IMR-90 (cell line): ENCODE results near the gene TTL. TPM values are rescaled to one million over a fixed set of nuclear protein-coding genes. Genes with fewer than 3 reads are reported as not detected.

ENCODE experiments used
- ATAC-seq: fragments of 200-7000 bp; cut with Tn5 transposase; 2 replicates; pipeline ENCODE4 v1.9.1; 2020; ENCODE audit warnings: low read depth, mild to moderate bottlenecking, moderate library complexity
- BruUV-seq: library from RNA; stranded (reverse); fragments of 400-500 nt; replicated peaks from 2 replicates; lab custom pipeline; 2021; lab: Mats Ljungman, UMichigan
- CTCF ChIA-PET: fragments of 300-600 bp; formaldehyde crosslinking; extraction: SDS; loops from one replicate; lab custom pipeline; 2021; ENCODE audit warnings: antibody characterized with exemption; lab: Yijun Ruan, JAX
- POLR2A ChIA-PET: fragments of 300-600 bp; sonication (Branson Sonifier 250); formaldehyde crosslinking; loops from one replicate; lab custom pipeline; 2022; ENCODE audit warnings: antibody characterized with exemption; ENCODE audit not compliant: unreplicated experiment; lab: Charles Lee
- DNase-seq: peaks from one replicate; pipeline ENCODE4 v3.0.0; 2013
- H2AFZ ChIP-seq: replicated peaks from 2 replicates; pipeline ENCODE3; 2013; ENCODE audit warnings: low read length, mild to moderate bottlenecking; ENCODE audit not compliant: poor library complexity
- H2AK5ac ChIP-seq: 2 replicates; pipeline ENCODE4 v1.6.1; 2013; ENCODE audit warnings: low read depth, low read length, inconsistent platforms
- H2AK9ac ChIP-seq: replicated peaks from 2 replicates; pipeline ENCODE3; 2013; ENCODE audit warnings: mild to moderate bottlenecking, low read depth, low read length, moderate library complexity; ENCODE audit not compliant: poor library complexity
- H2BK120ac ChIP-seq: 2 replicates; pipeline ENCODE4 v1.6.1; 2013; ENCODE audit warnings: low read depth, low read length, inconsistent platforms
- H2BK15ac ChIP-seq: 3 replicates; pipeline ENCODE4 v1.6.1; 2013; ENCODE audit warnings: low read depth, low read length, inconsistent platforms
- H2BK20ac ChIP-seq: 2 replicates; pipeline ENCODE4 v1.6.1; 2013; ENCODE audit warnings: low read depth, mild to moderate bottlenecking, inconsistent platforms, low read length, moderate library complexity
- H2BK5ac ChIP-seq: 2 replicates; pipeline ENCODE4 v1.6.1; 2013; ENCODE audit warnings: mild to moderate bottlenecking, low read depth, low read length, inconsistent platforms; ENCODE audit not compliant: poor library complexity, severe bottlenecking
- H3K14ac ChIP-seq: replicated peaks from 2 replicates; pipeline ENCODE4 v1.6.1; 2013; ENCODE audit warnings: low read depth, low read length, inconsistent platforms
- H3K18ac ChIP-seq: 2 replicates; pipeline ENCODE4 v1.6.1; 2013; ENCODE audit warnings: low read depth, low read length, control low read depth
- H3K23ac ChIP-seq: 2 replicates; pipeline ENCODE4 v1.6.1; 2013; ENCODE audit warnings: low read depth, low read length, inconsistent platforms
- H3K27ac ChIP-seq: 2 replicates; pipeline ENCODE4 v1.5.1; 2013; ENCODE audit warnings: mild to moderate bottlenecking, control low read depth, low read length; ENCODE audit not compliant: insufficient read depth
- H3K27me3 ChIP-seq: 2 replicates; pipeline ENCODE4 v1.6.1; 2013; ENCODE audit warnings: low read length; ENCODE audit not compliant: control insufficient read depth, insufficient read depth
- H3K36me3 ChIP-seq: 2 replicates; pipeline ENCODE4 v1.6.1; 2013; ENCODE audit warnings: low read length, mixed read lengths; ENCODE audit not compliant: control insufficient read depth, insufficient read depth
- H3K4ac ChIP-seq: 2 replicates; pipeline ENCODE4 v1.6.1; 2013; ENCODE audit warnings: low read depth, low read length, inconsistent platforms
- H3K4me1 ChIP-seq: 2 replicates; pipeline ENCODE4 v1.6.1; 2013; ENCODE audit warnings: low read length, mixed read lengths; ENCODE audit not compliant: control insufficient read depth, insufficient read depth
- H3K4me2 ChIP-seq: 2 replicates; pipeline ENCODE4 v1.6.1; 2013; ENCODE audit warnings: low read depth, mild to moderate bottlenecking, control low read depth, low read length, moderate library complexity
- H3K4me3 ChIP-seq: 2 replicates; pipeline ENCODE4 v1.5.1; 2013; ENCODE audit warnings: low read depth, mild to moderate bottlenecking, control low read depth, low read length, moderate library complexity; ENCODE audit not compliant: insufficient read depth
- H3K56ac ChIP-seq: 2 replicates; pipeline ENCODE4 v1.6.1; 2013; ENCODE audit warnings: low read length, inconsistent platforms; ENCODE audit not compliant: insufficient read depth; ENCODE audit errors: extremely low read depth
- H3K79me1 ChIP-seq, 2 experiments: 2 replicates each; pipeline ENCODE4 v1.6.1; 2013; ENCODE audit warnings: low read length in 2 of 2, inconsistent platforms in 1 of 2, low read depth in 1 of 2
- H3K9ac ChIP-seq: 2 replicates; pipeline ENCODE4 v1.6.1; 2013; ENCODE audit warnings: low read depth, low read length, control low read depth
- H3K9me1 ChIP-seq: 2 replicates; pipeline ENCODE4 v1.6.1; 2013; ENCODE audit warnings: low read length, inconsistent platforms; ENCODE audit not compliant: insufficient read depth
- H3K9me3 ChIP-seq: 2 replicates; pipeline ENCODE4 v1.6.1; 2013; ENCODE audit warnings: low read length; ENCODE audit not compliant: control insufficient read depth, insufficient read depth
- H4K20me1 ChIP-seq: 2 replicates; pipeline ENCODE4 v1.6.1; 2013; ENCODE audit warnings: low read length, inconsistent platforms; ENCODE audit not compliant: insufficient read depth
- H4K5ac ChIP-seq: 2 replicates; pipeline ENCODE4 v1.6.1; 2013; ENCODE audit warnings: mild to moderate bottlenecking, low read depth, low read length, control low read depth
- H4K8ac ChIP-seq, 2 experiments: 2 replicates each; pipeline ENCODE4 v1.6.1; 2013; ENCODE audit warnings: low read depth in 2 of 2, low read length in 2 of 2, control low read depth in 1 of 2, inconsistent platforms in 1 of 2
- H4K91ac ChIP-seq: 2 replicates; pipeline ENCODE4 v1.6.1; 2013; ENCODE audit warnings: low read depth, low read length, inconsistent platforms; ENCODE audit not compliant: insufficient read depth
- BHLHE40 ChIP-seq: fragments of 150-350 bp; IDR thresholded peaks from 2 replicates; pipeline ENCODE4 v1.6.1; 2016; ENCODE audit warnings: mild to moderate bottlenecking, low read depth, low read length
- CEBPB ChIP-seq: IDR thresholded peaks from 2 replicates; pipeline ENCODE4 v1.6.1; 2012; ENCODE audit warnings: low read depth, low read length, improper control_type of control experiment
- CHD1 ChIP-seq: IDR thresholded peaks from 2 replicates; pipeline ENCODE4 v1.6.1; 2012; ENCODE audit warnings: low read depth, low read length, improper control_type of control experiment
- ELK1 ChIP-seq: fragments of 150-350 bp; IDR thresholded peaks from 2 replicates; pipeline ENCODE4 v1.6.1; 2016; ENCODE audit warnings: low read depth, mild to moderate bottlenecking, low read length, moderate library complexity, borderline replicate concordance
- FOS ChIP-seq: fragments of 150-350 bp; IDR thresholded peaks from 2 replicates; pipeline ENCODE4 v1.6.1; 2016; ENCODE audit warnings: low read depth, low read length
- MAFK ChIP-seq: IDR thresholded peaks from 2 replicates; pipeline ENCODE4 v1.6.1; 2012; ENCODE audit warnings: low read depth, low read length, improper control_type of control experiment
- MAZ ChIP-seq: IDR thresholded peaks from 2 replicates; pipeline ENCODE4 v1.6.1; 2012; ENCODE audit warnings: low read depth, mild to moderate bottlenecking, low read length, improper control_type of control experiment, moderate library complexity, borderline replicate concordance
- MXI1 ChIP-seq: IDR thresholded peaks from 2 replicates; pipeline ENCODE4 v1.6.1; 2012; ENCODE audit warnings: low read depth, mild to moderate bottlenecking, low read length, moderate library complexity, borderline replicate concordance
- NFE2L2 ChIP-seq: fragments of 150-350 bp; IDR thresholded peaks from 2 replicates; pipeline ENCODE4 v1.6.1; 2016; ENCODE audit warnings: low read depth, mild to moderate bottlenecking, low read length
- POLR2A ChIP-seq: IDR thresholded peaks from 2 replicates; pipeline ENCODE4 v1.6.1; 2012; ENCODE audit warnings: mild to moderate bottlenecking, low read depth, low read length
- RAD21 ChIP-seq: IDR thresholded peaks from 2 replicates; pipeline ENCODE4 v1.6.1; 2012; ENCODE audit warnings: low read length, improper control_type of control experiment
- RCOR1 ChIP-seq: IDR thresholded peaks from 2 replicates; pipeline ENCODE4 v1.6.1; 2012; ENCODE audit warnings: mild to moderate bottlenecking, low read length, improper control_type of control experiment; ENCODE audit not compliant: insufficient replicate concordance
- RFX5 ChIP-seq: IDR thresholded peaks from 2 replicates; pipeline ENCODE4 v1.8.0; 2012; ENCODE audit warnings: low read depth, mild to moderate bottlenecking, low read length, moderate library complexity
- SMC3 ChIP-seq: fragments of 150-350 bp; IDR thresholded peaks from 2 replicates; pipeline ENCODE4 v1.6.1; 2016; ENCODE audit warnings: low read depth, mild to moderate bottlenecking, antibody characterized with exemption, low read length, moderate library complexity
- USF2 ChIP-seq: fragments of 150-350 bp; IDR thresholded peaks from 2 replicates; pipeline ENCODE4 v1.6.1; 2017; ENCODE audit warnings: mild to moderate bottlenecking, antibody characterized with exemption, low read length, low read depth
- WGBS, 2 experiments: methylation state at CpG; one replicate each; pipeline versions ENCODE4 v1.1.5 to v1.1.7; 2013; ENCODE audit warnings: missing lambda C conversion rate in 2 of 2; ENCODE audit not compliant: insufficient read length in 1 of 2; ENCODE audit errors: extremely low coverage in 2 of 2; 5-methylcytosine and 5-hydroxymethylcytosine counted together
- dilution Hi-C: fragments of 300-500 bp; cut with HindIII; formaldehyde crosslinking; loops from one replicate; pipeline ENCODE4 v1.14.3; 2018; ENCODE audit warnings: low sequenced_read_pairs; ENCODE audit not compliant: unreplicated experiment
- in situ Hi-C: fragments of 300-500 bp; cut with MboI; formaldehyde crosslinking; loops from 3 replicates; pipeline ENCODE4 v1.14.3; 2019; ENCODE audit warnings: low sequenced_read_pairs, inconsistent platforms, mixed read lengths
- intact Hi-C: fragments of 100-400 bp; cut with micrococcal nuclease; formaldehyde crosslinking; loops from 2 replicates; pipeline ENCODE4 v1.10.0; 2022
- polyA plus RNA-seq, 3 experiments: library from polyadenylated mRNA; depleted of rRNA; stranded (reverse); fragments of >200 nt; gene quantifications; 2 replicates each; pipeline ENCODE4 v1.2.3, GENCODE V29; 2012; ENCODE audit warnings: low replicate concordance in 1 of 3
- total RNA-seq: library from RNA; depleted of rRNA; stranded (reverse); fragments of >200 nt; gene quantifications from 2 replicates; pipeline ENCODE4 v1.2.3, GENCODE V29; 2012
- TF ChIP-seq, protein P1 (sequence below): conservative IDR thresholded peaks from 2 replicates; pipeline ENCODE4 v1.5.1; 2012; ENCODE audit warnings: mild to moderate bottlenecking, low read depth, low read length, improper control_type of control experiment

The TTL gene
- total and polyA plus RNA-seq, 2 of the 4 experiments (the other 2 are of a cell fraction) = 18.2 to 36.2 TPM

- ATAC-seq (no peak), DNase-seq (no peak)
- Histone ChIP-seq H2AK5ac (no peak overlapping the region), H3K79me1 (peaks cover 0 to 8% of the 10 kb centered on the region in 2 experiments; a peak in 2 of 4 replicates), H3K4me1 (no peaks in the 10 kb centered on the region), H2BK15ac (no peak overlapping the region), H2BK20ac (no peak overlapping the region), H3K9me3 (no peaks in the 10 kb centered on the region), H2AFZ (no peak overlapping the region), H3K56ac (no peak overlapping the region), H4K91ac (no peak overlapping the region), H3K4me2 (no peak overlapping the region), H3K9ac (no peak overlapping the region), H2BK120ac (no peak overlapping the region), H3K9me1 (no peaks in the 10 kb centered on the region), H4K8ac (no peak overlapping the region), H3K4ac (no peak overlapping the region), H4K20me1 (no peaks in the 10 kb centered on the region), H3K36me3 (peaks cover 24% of the 10 kb centered on the region), H3K14ac (no peak overlapping the region), H3K23ac (no peak overlapping the region), H3K4me3 (no peak overlapping the region), H2AK9ac (no peak overlapping the region), H2BK5ac (no peak overlapping the region), H3K27me3 (no peaks in the 10 kb centered on the region), H3K18ac (no peak overlapping the region), H3K27ac (no peak overlapping the region), H4K5ac (no peak overlapping the region)
- dilution Hi-C loops = no loop called here
- WGBS, 2 experiments = no CpG with 5 or more reads among the region's 4 CpGs
- in situ Hi-C loops = no loop called here
- intact Hi-C loops = no loop called here
- POLR2A ChIA-PET = no interaction called here
- CTCF ChIA-PET = no interaction called here
- no TSS peak for BruUV-seq
- TF ChIP-seq RAD21 = no peak
- TF ChIP-seq BHLHE40 = no peak
- TF ChIP-seq RCOR1 = no peak
- TF ChIP-seq USF2 = no peak
- no peak for TF ChIP-seq CHD1
- TF ChIP-seq SMC3 = no peak
- TF ChIP-seq MAZ = no peak
- TF ChIP-seq, protein P1, sequence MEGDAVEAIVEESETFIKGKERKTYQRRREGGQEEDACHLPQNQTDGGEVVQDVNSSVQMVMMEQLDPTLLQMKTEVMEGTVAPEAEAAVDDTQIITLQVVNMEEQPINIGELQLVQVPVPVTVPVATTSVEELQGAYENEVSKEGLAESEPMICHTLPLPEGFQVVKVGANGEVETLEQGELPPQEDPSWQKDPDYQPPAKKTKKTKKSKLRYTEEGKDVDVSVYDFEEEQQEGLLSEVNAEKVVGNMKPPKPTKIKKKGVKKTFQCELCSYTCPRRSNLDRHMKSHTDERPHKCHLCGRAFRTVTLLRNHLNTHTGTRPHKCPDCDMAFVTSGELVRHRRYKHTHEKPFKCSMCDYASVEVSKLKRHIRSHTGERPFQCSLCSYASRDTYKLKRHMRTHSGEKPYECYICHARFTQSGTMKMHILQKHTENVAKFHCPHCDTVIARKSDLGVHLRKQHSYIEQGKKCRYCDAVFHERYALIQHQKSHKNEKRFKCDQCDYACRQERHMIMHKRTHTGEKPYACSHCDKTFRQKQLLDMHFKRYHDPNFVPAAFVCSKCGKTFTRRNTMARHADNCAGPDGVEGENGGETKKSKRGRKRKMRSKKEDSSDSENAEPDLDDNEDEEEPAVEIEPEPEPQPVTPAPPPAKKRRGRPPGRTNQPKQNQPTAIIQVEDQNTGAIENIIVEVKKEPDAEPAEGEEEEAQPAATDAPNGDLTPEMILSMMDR = no peak
- TF ChIP-seq MAFK = no peak
- TF ChIP-seq RFX5 = no peak
- TF ChIP-seq ELK1 = no peak
- no peak for TF ChIP-seq MXI1
- TF ChIP-seq FOS = no peak
- no peak for TF ChIP-seq POLR2A
- TF ChIP-seq NFE2L2 = no peak
- TF ChIP-seq CEBPB = no peak
These were observed 48.8 kb downstream of the TTL start for GRCh38 chr2:112530728-112531127.
